ENCODE data around the gene RER1. TPM values are rescaled to one million over a fixed set of nuclear protein-coding genes. Genes with fewer than 3 reads are reported as not detected.

RER1 gene
- total and polyA plus RNA-seq, 8 donors = 89.6 to 167 (median 101) TPM

- DNase-seq (no peak), ATAC-seq (no peak)
- intact Hi-C loops (cut with DNase I) = no loop called here
- H3K4me3 ChIP-seq = no peak overlapping the region
- H3K9me3 ChIP-seq = peaks cover 0 to 10% of the 10 kb centered on the region in 2 donors
- H3K36me3 ChIP-seq = no peaks in the 10 kb centered on the region
- no peak for TF ChIP-seq CTCF (IDR thresholded peaks at IDR 0.05)
- no peaks in the 10 kb centered on the region for H3K4me1 ChIP-seq
- no peaks in the 10 kb centered on the region for H3K27me3 ChIP-seq
- no peak overlapping the region for H3K27ac ChIP-seq
Measured at GRCh38 chr1:2363847-2364513, 27.7 kb upstream of the RER1 start.

DNA sequence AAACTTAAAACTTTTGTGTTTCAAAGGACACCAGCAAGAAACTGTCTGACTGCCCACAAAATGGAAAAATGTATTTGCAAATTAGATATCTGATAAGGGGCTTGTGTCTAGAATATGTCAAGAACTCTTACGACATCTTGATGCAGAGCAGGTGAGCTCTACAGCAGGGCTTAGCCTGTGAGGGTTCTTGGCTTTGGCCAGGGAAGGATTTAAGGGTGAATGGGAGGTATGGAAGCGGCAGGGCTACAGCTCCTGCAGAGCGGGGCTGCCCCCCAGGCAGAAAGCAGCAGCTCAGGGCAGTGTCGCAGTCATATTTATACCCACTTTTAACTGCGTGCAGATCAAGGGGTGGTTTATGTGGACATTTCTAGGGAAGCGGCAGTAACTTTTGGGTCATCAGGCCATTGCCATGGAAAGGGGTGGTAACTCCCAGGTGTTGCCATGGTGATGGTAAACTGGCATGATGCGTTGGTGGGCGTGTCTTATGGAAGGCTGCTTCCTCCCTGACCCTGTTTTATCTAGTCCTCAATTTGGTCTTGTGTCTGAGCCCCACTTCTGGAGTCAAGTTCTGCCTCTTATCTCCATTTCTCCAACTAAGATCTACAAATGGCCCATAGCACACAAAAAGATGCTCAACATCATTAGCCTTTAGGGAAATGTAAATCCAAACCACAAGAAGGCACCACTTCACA is 23.4 kb upstream of the RER1 start:
- peaks cover 0 to 8% of the 10 kb centered on the region in 2 donors for H3K9me3 ChIP-seq
- no peak overlapping the region for H3K27ac ChIP-seq
- H3K36me3 ChIP-seq = no peaks in the 10 kb centered on the region
- TF ChIP-seq CTCF (IDR thresholded peaks at IDR 0.05) = no peak
- ATAC-seq (no peak), DNase-seq (no peak)
- no peaks in the 10 kb centered on the region for H3K4me1 ChIP-seq
- no peak overlapping the region for H3K4me3 ChIP-seq
- no peaks in the 10 kb centered on the region for H3K27me3 ChIP-seq
- intact Hi-C loops (cut with DNase I) = no loop called here

GRCh38 chr1:2372551-2373490 is 18.8 kb upstream of the RER1 start:
- H3K4me3 ChIP-seq = no peak overlapping the region
- no peak overlapping the region for H3K27ac ChIP-seq
- no peaks in the 10 kb centered on the region for H3K4me1 ChIP-seq
- TF ChIP-seq CTCF (IDR thresholded peaks at IDR 0.05) = no peak
- H3K27me3 ChIP-seq = no peaks in the 10 kb centered on the region
- H3K9me3 ChIP-seq = no peaks in the 10 kb centered on the region
- peak in 1 of 4 donors; percentile 66 for DNase-seq
- ATAC-seq = no peak
- intact Hi-C loops (cut with DNase I) = no loop called here
- H3K36me3 ChIP-seq = no peaks in the 10 kb centered on the region

DNA sequence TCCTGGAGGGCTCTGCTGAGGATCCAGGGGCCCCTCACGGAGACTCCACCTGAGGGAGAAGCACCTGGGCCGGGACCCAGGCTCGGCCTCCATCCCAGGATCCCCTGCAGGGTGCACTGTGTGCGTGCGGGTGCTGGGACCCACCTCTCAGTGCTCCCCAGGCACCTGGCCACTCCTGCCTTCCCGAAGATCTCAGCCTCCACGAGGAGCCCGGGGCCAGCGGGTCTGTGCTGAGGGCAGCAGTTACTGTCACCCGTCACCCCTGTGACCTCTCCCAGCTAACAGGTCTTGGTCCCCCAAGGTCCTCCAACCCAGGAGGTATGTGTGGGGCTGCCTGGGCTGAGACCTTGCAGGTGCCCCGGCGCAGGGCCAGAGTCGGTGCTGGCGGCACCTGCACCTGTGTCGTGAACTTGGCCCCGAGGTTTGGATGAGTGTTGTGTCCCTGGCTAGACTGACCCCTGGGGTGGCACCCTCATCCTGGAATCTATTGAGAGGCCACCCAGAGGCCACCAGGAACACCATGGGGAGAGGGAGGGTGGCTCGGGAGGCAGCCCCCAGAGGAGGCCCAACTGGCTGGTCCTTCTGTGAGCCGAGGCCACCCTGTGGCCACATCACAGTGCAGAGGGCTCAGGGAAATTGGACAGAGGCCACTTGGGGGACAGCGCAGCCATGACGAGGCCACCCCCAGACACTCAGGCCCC is 17.9 kb upstream of the RER1 start:
- Histone ChIP-seq H3K9me3 (no peaks in the 10 kb centered on the region), H3K27me3 (no peaks in the 10 kb centered on the region), H3K4me3 (no peak overlapping the region), H3K36me3 (no peaks in the 10 kb centered on the region), H3K4me1 (no peaks in the 10 kb centered on the region), H3K27ac (no peak overlapping the region)
- TF ChIP-seq CTCF (IDR thresholded peaks at IDR 0.05) = no peak
- DNase-seq (peak in 1 of 4 donors; percentile 68), ATAC-seq (no peak)
- intact Hi-C loops (cut with DNase I) = no loop called here
